NCI-H774 (cell line): Measurements from ENCODE around the gene COA4.

Experiments used
- DNase-seq: peaks from one replicate; lab custom pipeline; 2025; lab: John Stamatoyannopoulos, UW

The COA4 gene

DNA sequence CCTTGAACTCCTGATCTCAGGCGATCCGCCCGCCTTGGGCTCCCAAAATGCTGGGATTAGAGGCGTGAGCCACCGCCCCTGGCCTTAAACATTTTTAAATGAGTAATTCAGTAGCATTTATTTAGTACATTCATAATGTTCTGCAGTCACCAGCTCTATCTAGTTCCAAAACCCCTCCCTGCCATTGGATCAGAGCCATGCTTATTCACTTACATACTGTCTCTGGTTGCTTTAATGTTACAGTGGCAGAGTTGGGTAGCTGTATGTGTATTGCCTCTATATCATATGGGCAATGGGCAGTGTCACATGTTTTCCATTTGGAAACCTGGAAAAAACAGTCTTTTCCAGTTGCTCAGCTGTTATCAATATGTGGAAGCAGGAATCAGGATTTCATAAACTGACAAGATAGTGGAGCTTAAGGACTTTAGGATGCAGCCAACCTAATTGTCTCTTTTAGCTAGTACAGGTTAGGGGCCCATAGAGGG is 10.5 kb downstream of the COA4 start:
- DNase-seq: no peak

GRCh38 chr11:73862986-73863385 is 13.7 kb downstream of the COA4 start:
- no peak for DNase-seq

DNA sequence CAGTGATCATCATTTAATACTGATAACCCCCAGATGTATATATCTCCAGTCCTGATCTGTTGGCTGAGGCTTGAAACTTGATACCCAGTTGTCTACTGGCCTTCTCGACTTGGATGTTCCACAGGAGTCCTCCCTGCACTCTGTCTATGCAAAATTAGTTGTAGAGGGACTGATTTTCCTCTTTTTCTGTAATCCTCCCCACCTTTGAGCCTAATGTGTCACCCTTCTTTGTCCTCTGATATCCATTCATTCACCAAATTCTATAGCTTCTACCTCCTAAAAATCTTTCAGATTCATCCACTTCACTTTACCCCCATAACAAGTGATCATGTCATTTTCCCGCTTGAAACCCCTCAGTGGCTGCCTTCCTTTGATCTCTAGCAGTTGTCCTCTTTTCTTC is 16.4 kb downstream of the COA4 start:
- DNase-seq: no peak

- no peak for DNase-seq
Measured at GRCh38 chr11:73859671-73860070, 17.0 kb downstream of the COA4 start.

GRCh38 chr11:73856031-73856567 is 20.5 kb downstream of the COA4 start:
- DNase-seq: no peak

GRCh38 chr11:73854680-73855079 is 22.0 kb downstream of the COA4 start:
- no peak for DNase-seq

GRCh38 chr11:73852049-73852448 is 24.6 kb downstream of the COA4 start:
- no peak for DNase-seq

DNA sequence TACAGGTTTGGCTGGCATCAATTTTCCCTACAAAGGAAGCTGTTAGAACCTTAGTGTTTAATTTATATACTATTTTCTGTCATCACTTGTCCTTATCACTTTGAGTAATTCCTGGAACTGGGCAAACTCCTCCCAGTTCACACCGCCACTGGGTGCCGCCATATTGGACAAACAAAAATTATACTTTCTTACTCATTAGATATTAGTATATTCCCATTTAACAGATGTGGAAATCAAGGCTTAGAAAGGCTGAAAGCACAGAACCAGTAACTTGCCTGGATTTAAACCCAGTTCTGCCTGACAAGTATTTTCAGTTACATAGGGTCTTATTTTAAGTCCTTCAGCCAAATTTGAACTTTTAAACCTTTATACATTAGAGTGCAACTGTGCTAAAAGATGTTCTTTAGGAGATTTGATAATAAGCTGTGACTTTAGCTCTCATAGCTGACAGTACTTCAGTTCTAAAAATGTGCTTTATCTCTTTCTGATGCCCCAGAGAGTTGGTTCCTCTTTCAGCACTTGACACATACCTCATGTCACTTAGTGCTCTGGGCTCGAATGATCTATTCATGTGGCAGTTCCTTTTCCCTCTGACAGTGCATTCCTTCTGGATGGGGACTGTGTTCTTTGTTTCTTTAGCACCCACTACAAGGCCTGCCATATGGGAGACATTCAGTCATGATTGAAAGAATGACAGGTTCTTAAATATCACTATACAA is 25.4 kb downstream of the COA4 start:
- no peak for DNase-seq

DNA sequence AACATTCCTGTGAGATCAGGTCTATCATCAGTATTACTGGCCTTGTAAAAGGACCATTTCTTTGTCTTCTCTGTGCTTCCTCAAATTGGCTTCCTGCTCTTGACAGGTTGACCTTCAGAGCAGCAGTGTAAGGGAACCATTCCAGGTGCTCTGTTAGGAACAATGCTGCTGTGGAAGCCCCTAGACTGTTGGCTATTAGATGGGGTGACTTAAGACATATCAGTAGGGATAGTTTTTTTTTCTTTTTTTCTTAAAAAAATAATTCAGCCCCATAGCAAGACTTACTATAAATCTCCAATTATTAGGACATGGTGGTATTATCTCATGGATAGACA is 37.6 kb downstream of the COA4 start:
- no peak for DNase-seq

- no peak for DNase-seq
Measured at GRCh38 chr11:73838443-73839122, 38.1 kb downstream of the COA4 start.

DNA sequence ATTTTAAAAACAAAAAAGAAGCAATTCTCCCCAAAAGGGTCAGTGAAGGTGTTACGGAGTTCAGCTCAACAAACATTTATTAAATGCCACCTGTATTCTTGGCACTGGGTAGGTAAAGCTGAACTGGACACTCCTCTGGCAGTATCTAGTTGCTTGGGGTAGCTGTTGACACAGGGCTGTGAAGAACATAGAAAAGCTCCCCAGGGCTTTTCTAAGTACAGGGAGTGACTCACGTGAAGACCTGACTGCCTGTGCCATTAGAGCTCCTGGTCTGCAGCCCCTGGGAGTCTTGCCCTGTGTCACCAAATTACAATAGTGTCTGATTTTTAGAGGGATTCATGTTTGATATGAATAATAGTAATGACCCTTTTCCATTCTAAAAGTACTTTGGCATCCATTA is 43.6 kb downstream of the COA4 start:
- DNase-seq: no peak

DNA sequence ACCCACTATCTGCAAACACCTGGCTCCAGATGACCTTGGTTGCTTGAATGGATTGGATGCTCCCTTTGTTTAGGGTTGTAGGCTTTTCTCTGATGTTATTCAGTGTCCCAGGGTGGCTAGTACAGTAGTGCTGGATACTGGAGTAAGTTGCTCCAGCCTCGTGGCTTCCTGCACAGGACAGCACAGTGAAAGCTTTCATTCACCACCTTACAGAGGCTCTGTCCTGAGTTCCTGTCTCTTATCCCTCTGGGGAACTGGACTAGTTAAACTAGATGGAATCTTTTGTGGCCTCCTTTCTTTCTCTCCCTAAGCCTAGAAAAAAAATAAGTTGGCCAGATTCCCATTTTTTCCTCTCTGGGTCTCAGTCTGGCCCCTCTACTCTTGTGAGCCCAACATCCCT is 46.4 kb downstream of the COA4 start:
- no peak for DNase-seq
